GM18861 (cell line): ENCODE results near the gene SUMO3.

ENCODE experiments used
- ATAC-seq: cut with Tn5 transposase; IDR thresholded peaks from one replicate; pipeline ENCODE4 v1.9.1; 2021; ENCODE audit not compliant: unreplicated experiment

SUMO3 gene

DNA sequence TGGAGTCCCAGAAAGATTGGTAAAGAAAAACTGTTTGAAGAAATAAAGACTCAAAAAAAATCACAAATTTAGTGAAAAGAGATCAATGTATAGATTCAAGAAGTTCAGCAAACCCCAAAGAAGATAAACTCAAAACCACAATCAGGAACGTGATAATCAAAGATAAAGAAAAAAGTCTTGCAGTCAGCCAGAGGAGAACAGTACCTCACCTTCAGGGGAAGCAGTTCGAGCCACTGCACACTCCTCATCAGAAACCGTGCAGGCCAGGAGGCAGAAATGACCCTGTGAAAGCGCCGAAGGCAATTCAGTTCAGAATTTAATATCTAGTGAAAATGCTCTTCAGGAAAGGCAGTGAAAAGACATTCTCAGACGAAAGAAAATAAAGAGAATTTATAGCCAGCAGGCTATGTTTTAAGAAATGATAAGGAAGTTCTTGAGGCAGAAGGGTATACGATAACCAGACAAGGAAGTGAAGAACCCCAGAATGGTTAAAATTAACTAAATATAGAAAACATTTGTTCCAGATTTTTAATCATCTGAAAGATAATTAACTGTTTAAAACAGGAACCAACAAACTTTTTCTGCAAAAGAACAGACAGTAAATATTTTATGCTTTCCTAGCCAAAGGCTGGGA lies 13.5 kb upstream of the SUMO3 start:
- no peak for ATAC-seq

DNA sequence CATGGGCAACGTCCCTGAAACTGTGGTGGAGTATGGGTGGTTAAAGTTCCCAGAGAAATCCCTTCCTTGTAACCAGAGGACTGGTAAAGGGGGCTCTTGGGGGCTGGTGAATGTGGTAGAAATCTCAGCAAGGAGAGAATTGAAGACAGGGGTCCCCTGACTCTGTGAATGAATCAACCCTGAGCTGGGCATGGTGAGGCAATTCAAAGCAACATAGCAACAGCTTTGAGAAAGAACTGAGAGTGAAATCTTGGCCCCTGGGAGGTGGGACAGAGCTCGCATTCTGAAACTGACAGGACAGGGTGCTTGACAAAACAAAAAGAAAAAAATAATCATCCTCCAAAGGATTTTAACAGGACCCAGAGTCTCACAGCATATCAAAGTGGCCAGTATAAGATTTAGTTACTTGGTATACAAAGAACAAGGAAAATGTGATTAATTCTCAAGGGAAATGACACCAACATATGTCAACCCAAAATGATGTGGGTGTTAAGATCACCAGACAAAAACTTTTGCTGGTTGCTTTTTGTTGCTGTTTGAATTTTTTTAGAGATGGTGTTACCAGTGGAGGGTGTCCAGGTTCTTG lies 11.7 kb upstream of the SUMO3 start:
- ATAC-seq = no peak

DNA sequence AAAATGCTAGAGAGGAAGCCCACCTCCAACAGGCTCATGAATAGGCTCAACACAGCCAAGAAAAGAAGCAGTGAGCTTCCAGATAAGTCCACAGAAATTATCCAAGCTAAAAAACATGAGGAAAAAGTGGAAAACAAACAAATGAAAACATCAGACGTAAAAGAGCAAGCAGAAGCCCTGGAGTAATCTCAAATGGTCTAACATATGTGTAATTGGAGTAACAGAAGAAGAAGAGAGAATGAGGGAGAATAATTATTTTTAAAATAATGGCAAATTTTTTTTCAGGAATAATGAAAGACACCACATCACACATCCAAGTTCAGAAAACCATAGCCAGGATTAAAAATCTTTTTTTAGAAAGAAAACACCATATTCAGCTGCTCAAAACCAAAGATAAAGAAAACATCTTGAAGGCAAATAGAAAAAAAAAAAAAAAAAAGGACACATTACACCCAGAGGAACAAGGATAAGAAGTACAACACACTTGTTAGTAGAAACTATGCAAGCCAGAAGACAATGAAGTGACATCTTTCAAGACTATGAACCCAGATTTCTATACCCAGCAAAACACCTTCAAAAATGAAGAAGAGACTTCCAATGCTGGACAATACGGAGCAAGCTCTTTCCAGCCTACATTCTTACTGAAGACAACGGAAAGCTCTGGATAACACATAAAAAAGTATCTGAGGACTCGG lies 10.6 kb upstream of the SUMO3 start:
- ATAC-seq = no peak

- ATAC-seq = no peak
These were observed 5.4 kb upstream of the SUMO3 start for GRCh38 chr21:44823179-44823660.

- ATAC-seq = no peak
These were observed 4.8 kb upstream of the SUMO3 start for GRCh38 chr21:44822484-44823178.

- ATAC-seq = no peak
These were observed 3.0 kb upstream of the SUMO3 start for GRCh38 chr21:44820851-44821250.

DNA sequence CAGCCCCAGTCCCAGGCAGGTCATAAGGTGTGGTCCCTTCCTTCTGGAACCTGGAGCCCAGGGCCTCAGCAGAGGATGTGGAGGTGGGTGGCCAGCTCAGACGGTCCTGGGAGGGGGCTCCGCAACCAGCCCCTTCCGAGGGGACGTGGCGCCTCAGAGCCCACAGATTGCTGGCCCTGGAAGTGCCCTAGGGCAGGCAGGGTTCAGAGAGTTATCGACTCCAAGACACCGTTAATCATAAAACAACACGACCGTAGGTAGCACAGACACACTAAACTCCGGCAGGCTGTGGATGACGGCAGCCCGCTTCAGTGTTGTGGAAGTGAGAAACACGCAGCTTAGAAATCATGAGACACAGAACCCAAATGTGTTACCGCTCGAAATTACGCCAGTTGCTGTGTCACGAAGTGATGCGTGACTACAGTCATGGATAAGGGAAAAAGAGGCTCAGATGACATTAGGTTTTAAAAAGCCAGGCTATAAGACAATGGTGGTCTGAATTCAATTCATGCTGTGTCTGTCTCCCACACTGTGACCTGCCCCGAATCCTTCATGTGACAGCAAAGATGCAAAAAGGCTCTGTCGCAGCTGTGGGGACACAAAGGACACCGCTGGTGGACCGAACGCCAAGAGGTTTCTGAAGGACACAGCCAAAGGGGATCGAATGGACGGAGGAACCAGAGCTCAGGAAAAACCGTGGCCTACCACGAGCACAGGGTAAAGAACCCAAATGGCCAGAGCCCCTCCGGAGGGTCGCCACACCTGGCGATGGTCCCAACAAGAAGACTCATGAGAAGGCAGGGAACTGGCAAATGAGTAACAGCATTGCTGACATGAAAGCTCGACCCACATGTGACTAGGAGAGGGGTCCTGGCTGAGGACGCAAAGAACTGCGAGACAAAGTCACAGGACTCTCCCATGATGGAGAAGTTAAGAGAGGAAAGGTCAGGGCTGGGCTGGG lies 1.7 kb upstream of the SUMO3 start:
- no peak for ATAC-seq

- ATAC-seq = no peak
These were observed 764 bp upstream of the SUMO3 start for GRCh38 chr21:44818640-44819011.

DNA sequence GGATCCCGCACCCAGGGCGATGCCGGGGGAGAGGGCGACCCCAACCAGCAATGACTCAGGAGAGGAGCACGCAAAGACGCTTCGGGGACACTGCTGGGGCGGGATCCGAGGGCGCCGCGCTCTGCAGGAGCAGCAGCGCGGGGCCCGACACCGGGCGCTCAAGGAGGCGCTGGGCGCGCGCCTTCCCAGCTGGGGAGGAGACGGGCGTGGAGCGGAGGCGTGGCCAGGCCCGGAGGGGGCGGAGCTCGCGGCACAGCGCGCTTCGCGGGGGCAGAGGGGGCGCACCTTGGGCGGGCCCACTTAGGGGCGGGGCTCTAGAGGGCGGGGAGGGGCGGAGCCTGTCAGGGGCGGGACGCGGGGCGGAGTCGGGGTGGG lies 369 bp downstream of the SUMO3 start:
- ATAC-seq = peak; percentile 53

DNA sequence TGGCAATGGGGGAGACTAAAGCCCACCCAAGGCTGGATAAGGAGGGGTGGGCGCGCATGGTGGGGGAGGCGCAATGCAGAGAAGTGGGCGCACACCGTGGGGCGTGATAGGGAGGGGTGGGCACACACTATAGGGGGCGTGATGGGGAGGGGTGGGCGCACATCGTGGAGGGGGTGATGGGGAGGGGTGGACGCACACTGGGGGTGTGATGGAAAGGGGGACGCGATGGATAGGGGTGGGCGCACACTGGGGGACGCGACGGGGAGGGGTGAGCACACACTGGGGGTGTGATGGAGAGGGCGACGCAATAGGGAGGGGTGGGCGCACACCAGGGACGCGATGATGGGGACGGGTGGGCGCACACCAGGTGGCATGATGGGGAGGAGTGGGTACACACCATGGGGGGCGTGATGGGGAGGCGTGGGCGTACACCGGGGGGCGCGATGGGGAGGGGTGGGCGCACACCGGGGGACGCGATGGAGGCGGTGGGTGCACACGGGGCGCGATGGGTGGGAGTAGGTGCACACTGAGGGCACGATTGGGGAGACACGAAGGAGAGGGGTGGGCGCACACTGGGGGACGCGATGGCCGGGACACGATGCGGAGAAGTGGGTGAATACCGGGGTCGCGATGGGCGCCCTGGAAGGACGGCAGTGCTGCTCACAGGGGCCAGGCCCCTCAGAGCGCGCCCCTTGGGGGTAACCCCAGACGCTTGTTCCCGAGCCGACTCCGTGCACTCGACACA lies 929 bp downstream of the SUMO3 start:
- peak; percentile 2 for ATAC-seq

GRCh38 chr21:44815852-44816628 lies 1.8 kb downstream of the SUMO3 start:
- ATAC-seq = no peak

- ATAC-seq = no peak
These were observed 2.6 kb downstream of the SUMO3 start for GRCh38 chr21:44815225-44815624.

- no peak for ATAC-seq
These were observed 3.3 kb downstream of the SUMO3 start for GRCh38 chr21:44814498-44815023.

DNA sequence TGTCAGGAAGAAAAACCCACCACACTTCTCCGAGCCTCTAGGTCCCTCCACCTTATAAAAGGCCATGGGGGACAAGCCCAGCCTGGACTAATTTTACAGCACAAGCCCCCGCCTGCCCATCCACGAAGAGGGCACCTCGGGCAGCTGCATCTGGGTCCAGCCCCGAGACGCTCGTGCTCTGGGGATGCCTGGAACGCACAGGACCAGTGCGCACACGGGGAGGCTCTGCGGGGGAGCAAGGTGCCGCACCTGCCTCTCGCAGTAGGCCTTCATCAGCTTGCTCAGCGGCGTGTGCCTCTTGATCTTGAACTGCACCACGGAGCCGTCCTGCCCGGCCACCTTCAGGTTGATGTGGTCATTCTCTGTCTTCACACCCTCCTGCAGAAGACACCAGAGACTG lies 4.1 kb downstream of the SUMO3 start:
- no peak for ATAC-seq

DNA sequence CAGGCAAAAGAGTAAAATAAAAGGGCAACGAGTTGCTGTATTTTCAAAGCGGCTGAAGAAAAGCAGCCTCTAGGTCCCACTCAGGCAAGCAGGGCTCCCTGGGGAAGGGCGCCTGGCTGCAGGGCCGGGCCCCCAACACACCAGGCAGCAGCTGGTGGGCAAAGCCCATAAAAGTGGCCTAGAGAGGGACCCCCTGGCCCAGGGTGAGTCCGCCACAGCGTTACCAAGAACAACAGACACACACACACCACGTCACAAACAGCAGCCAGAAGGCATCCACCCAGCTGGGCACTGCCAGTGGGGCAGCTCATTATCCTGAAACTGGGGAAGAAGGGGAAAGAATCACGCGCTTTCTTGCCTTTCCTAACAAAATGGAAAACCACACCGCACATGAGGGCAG lies 4.7 kb downstream of the SUMO3 start:
- no peak for ATAC-seq

GRCh38 chr21:44812640-44813039 lies 5.2 kb downstream of the SUMO3 start:
- ATAC-seq = no peak

DNA sequence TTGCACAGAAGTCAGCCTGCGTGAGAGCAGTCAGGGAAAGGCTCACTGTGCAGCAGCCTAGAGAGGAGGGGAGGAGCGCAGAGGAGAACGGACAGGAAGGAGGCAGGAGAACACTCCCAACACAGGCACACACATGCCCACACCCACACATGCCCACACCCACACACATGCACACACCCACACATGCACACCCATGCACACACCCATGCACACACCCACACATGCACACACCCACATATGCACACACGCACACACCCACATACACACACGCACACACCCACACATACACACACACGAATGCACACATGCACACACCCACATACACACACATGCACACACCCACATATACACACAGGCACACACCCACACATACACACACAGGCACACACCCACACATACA lies 7.1 kb downstream of the SUMO3 start:
- no peak for ATAC-seq

GRCh38 chr21:44805859-44806258 lies 12.0 kb downstream of the SUMO3 start:
- no peak for ATAC-seq

- no peak for ATAC-seq
These were observed 12.6 kb downstream of the SUMO3 start for GRCh38 chr21:44805226-44805625.
